PC-9 (cell line): ENCODE measurements around the gene SIRPA.

Experiments used
- EZH2 ChIP-seq: fragments of 200-600 bp; sonication (generic); IDR thresholded peaks from 2 replicates; pipeline ENCODE4 v1.8.0; 2017; ENCODE audit warnings: antibody characterized with exemption, low read depth
- TF ChIP-seq, protein P1 (sequence below): fragments of 200-600 bp; sonication (generic); conservative IDR thresholded peaks from 2 replicates; pipeline ENCODE4 v1.6.1; 2017; ENCODE audit warnings: mixed run types, antibody characterized with exemption, mild to moderate bottlenecking, moderate library complexity

DNA sequence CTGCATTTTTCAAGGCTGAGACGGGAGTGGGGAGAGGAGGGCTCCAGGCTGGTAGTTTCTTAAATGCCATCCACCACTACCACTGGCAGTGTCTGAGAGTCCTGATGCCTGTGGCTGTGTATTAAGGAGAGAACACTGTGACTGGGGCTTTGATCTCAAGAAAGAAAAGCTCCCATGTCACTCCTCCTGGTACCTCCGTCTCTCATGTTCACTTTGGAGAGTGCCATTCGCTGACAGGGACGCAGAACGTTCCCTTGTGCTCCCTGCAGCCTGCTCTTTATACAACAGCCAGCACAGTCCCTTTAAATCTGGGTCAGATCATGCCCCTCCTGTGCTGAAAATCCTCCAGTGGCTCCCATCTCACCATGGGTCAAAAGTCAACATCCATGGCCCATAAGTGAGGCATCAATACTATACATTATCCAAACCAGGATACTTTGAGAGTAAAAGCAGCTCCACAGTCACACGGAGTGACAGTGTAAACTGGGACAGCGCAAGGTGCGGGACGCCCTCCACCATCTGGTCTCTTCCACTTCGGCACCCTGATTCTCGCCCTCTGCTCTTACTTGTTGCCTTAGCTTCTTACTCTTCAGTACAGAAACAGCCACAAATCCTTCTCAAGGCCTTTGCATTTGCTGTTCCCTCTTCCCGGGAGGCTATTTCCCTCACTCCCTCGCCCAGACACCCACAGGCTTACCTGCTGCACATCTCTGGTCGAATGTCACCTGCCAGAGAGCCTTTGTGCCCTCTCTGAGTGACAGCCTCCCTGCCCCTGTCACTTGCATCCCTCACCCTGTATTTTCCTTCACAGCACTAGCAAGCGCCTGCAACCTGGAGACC is 78.6 kb downstream of the SIRPA start:
- TF ChIP-seq, protein P1, sequence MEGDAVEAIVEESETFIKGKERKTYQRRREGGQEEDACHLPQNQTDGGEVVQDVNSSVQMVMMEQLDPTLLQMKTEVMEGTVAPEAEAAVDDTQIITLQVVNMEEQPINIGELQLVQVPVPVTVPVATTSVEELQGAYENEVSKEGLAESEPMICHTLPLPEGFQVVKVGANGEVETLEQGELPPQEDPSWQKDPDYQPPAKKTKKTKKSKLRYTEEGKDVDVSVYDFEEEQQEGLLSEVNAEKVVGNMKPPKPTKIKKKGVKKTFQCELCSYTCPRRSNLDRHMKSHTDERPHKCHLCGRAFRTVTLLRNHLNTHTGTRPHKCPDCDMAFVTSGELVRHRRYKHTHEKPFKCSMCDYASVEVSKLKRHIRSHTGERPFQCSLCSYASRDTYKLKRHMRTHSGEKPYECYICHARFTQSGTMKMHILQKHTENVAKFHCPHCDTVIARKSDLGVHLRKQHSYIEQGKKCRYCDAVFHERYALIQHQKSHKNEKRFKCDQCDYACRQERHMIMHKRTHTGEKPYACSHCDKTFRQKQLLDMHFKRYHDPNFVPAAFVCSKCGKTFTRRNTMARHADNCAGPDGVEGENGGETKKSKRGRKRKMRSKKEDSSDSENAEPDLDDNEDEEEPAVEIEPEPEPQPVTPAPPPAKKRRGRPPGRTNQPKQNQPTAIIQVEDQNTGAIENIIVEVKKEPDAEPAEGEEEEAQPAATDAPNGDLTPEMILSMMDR: no peak
- TF ChIP-seq EZH2: no peak
